Caco-2 (cell line): Measurements from ENCODE around the gene ZNF408. TPM values are rescaled to one million over a fixed set of nuclear protein-coding genes. Genes with fewer than 3 reads are reported as not detected.

ENCODE experiments used
- BruUV-seq: library from RNA; stranded (reverse); fragments of 400-500 nt; replicated peaks from 2 replicates; lab custom pipeline; 2021; lab: Mats Ljungman, UMichigan
- CTCF ChIA-PET: fragments of 300-600 bp; sonication (Branson Sonifier 250); formaldehyde crosslinking; loops from one replicate; lab custom pipeline; 2022; ENCODE audit warnings: antibody characterized with exemption; lab: Charles Lee
- POLR2A ChIA-PET: fragments of 300-600 bp; sonication (Branson Sonifier 250); formaldehyde crosslinking; loops from one replicate; lab custom pipeline; 2022; ENCODE audit warnings: antibody characterized with exemption; lab: Charles Lee
- DNase-seq, 2 experiments: peaks; one replicate each; pipeline versions ENCODE4 v3.0.0 to v3.0.0-alpha.2; 2020 to 2022
- H3K27me3 ChIP-seq: replicated peaks from 2 replicates; pipeline ENCODE4 v1.6.0; 2011; ENCODE audit warnings: low read length; ENCODE audit not compliant: control insufficient read depth, insufficient read depth
- H3K36me3 ChIP-seq: 2 replicates; pipeline ENCODE4 v1.5.1; 2011; ENCODE audit warnings: low read length; ENCODE audit not compliant: control insufficient read depth, insufficient read depth
- H3K4me1 ChIP-seq: fragments of 250-450 bp; sonication (Bioruptor Pico); 2 replicates; pipeline ENCODE4 v1.5.1; 2020; ENCODE audit warnings: mild to moderate bottlenecking
- H3K4me3 ChIP-seq: 2 replicates; pipeline ENCODE4 v1.5.1; 2011; ENCODE audit warnings: low read depth, mild to moderate bottlenecking, control low read depth, low read length
- H3K9me3 ChIP-seq: fragments of 250-450 bp; sonication (Bioruptor Pico); 2 replicates; pipeline ENCODE4 v1.5.1; 2020; ENCODE audit warnings: mild to moderate bottlenecking, moderate library complexity
- H3K27ac Mint-ChIP-seq: one replicate; pipeline ENCODE4 v1.8.0; 2022; ENCODE audit warnings: mixed read lengths; ENCODE audit not compliant: unreplicated experiment
- H3K27me3 Mint-ChIP-seq: one replicate; pipeline ENCODE4 v1.8.0; 2022; ENCODE audit warnings: mixed read lengths; ENCODE audit not compliant: insufficient read depth, unreplicated experiment
- H3K36me3 Mint-ChIP-seq: one replicate; pipeline ENCODE4 v1.8.0; 2022; ENCODE audit warnings: mild to moderate bottlenecking, mixed read lengths; ENCODE audit not compliant: insufficient read depth, unreplicated experiment
- H3K4me1 Mint-ChIP-seq: one replicate; pipeline ENCODE4 v1.8.0; 2022; ENCODE audit warnings: low read depth, mixed read lengths; ENCODE audit not compliant: unreplicated experiment
- H3K4me3 Mint-ChIP-seq: one replicate; pipeline ENCODE4 v1.8.0; 2022; ENCODE audit warnings: mild to moderate bottlenecking, moderate library complexity, mixed read lengths; ENCODE audit not compliant: unreplicated experiment
- H3K9me3 Mint-ChIP-seq: one replicate; pipeline ENCODE4 v1.8.0; 2022; ENCODE audit warnings: mixed read lengths; ENCODE audit not compliant: unreplicated experiment
- intact Hi-C: fragments of 100-400 bp; cut with micrococcal nuclease; formaldehyde crosslinking; loops from one replicate; pipeline ENCODE4 v1.10.0; 2022; ENCODE audit not compliant: unreplicated experiment
- total RNA-seq: library from RNA; stranded (reverse); gene quantifications from 2 replicates; pipeline ENCODE4 v1.2.3, GENCODE V29; 2022
- TF ChIP-seq, protein P1 (sequence below), 2 experiments: fragments of 200-600 bp in 1 of 2; IDR thresholded peaks; 1 replicate in 1 of 2; 2 replicates in 1 of 2; pipeline versions ENCODE4 v1.5.1 to v1.8.0; 2011 to 2022; ENCODE audit warnings: antibody characterized with exemption in 1 of 2, control low read depth in 1 of 2, inconsistent platforms in 1 of 2, low read depth in 1 of 2, low read length in 1 of 2, mild to moderate bottlenecking in 1 of 2, moderate library complexity in 1 of 2; ENCODE audit not compliant: insufficient read depth in 1 of 2, severe bottlenecking in 1 of 2, unreplicated experiment in 1 of 2

Gene ZNF408
- total RNA-seq, 1 experiment from 2014 or later: 23.3 TPM

DNA sequence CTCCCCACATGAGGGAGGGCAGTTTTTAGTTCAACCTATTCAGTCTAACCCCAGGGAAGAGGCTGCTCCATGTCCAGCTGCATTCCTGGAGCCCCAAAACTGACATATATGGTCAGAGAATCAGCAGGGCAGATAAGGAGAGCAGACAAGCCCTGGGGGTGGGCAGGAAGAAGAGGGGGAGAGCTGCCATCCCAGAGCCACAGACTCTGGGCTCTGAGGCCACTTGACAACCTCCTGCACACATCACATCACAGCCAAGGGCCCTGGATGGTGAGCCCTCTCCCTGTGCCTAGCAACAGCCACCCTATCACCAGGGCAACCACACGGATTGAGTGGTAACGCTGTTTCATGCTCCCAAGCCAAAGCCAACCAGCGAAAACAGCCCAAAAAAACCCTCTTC lies 3.5 kb upstream of the ZNF408 start:
- BruUV-seq: no TSS peak
- H3K4me1 ChIP-seq: peaks cover 6% of the 10 kb centered on the region
- intact Hi-C loops: no loop called here
- peaks cover 7% of the 10 kb centered on the region for H3K36me3 ChIP-seq
- H3K4me3 Mint-ChIP-seq: no peak overlapping the region
- no peaks in the 10 kb centered on the region for H3K27me3 ChIP-seq
- no peaks in the 10 kb centered on the region for H3K27me3 Mint-ChIP-seq
- no peak overlapping the region for H3K27ac Mint-ChIP-seq
- H3K4me3 ChIP-seq: no peak overlapping the region
- DNase-seq: no peak
- no peaks in the 10 kb centered on the region for H3K9me3 ChIP-seq
- ChIA-PET CTCF (no interaction called here), POLR2A (no interaction called here)
- peaks cover 49% of the 10 kb centered on the region for H3K36me3 Mint-ChIP-seq
- no peaks in the 10 kb centered on the region for H3K9me3 Mint-ChIP-seq
- TF ChIP-seq, protein P1, sequence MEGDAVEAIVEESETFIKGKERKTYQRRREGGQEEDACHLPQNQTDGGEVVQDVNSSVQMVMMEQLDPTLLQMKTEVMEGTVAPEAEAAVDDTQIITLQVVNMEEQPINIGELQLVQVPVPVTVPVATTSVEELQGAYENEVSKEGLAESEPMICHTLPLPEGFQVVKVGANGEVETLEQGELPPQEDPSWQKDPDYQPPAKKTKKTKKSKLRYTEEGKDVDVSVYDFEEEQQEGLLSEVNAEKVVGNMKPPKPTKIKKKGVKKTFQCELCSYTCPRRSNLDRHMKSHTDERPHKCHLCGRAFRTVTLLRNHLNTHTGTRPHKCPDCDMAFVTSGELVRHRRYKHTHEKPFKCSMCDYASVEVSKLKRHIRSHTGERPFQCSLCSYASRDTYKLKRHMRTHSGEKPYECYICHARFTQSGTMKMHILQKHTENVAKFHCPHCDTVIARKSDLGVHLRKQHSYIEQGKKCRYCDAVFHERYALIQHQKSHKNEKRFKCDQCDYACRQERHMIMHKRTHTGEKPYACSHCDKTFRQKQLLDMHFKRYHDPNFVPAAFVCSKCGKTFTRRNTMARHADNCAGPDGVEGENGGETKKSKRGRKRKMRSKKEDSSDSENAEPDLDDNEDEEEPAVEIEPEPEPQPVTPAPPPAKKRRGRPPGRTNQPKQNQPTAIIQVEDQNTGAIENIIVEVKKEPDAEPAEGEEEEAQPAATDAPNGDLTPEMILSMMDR (IDR thresholded peaks at IDR 0.05; ENCODE audit: insufficient read depth in 1 of 2, low read depth in 1 of 2, low read length in 1 of 2, severe bottlenecking in 1 of 2, unreplicated experiment in 1 of 2): no peak
- peaks cover 7% of the 10 kb centered on the region for H3K4me1 Mint-ChIP-seq

DNA sequence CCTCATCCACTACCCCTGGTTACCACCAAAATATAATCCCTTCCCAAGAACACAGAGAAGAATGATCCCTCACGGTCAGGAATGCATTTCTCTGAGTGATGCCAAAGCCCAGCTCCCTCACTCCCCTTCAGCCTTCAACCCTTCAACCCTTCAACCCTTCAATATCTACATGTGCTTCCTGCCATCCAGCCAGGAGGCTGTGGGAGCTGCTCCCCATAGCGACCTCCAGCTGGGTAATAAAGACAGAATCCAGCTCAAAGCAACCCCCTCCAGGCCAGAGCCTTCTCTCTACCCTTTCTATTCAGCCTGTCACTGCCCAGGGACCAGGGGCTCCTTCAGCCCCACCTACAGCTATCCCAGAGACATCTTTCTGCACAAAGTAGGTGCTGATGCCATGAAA lies 3.1 kb upstream of the ZNF408 start:
- Mint-ChIP-seq H3K36me3 (peaks cover 53% of the 10 kb centered on the region), H3K27ac (no peak overlapping the region), H3K9me3 (no peaks in the 10 kb centered on the region), H3K4me3 (no peak overlapping the region), H3K4me1 (peaks cover 7% of the 10 kb centered on the region), H3K27me3 (no peaks in the 10 kb centered on the region)
- no peaks in the 10 kb centered on the region for H3K27me3 ChIP-seq
- intact Hi-C loops: no loop called here
- no peak for DNase-seq
- TF ChIP-seq, protein P1 (IDR thresholded peaks at IDR 0.05; ENCODE audit: insufficient read depth in 1 of 2, low read depth in 1 of 2, low read length in 1 of 2, severe bottlenecking in 1 of 2, unreplicated experiment in 1 of 2): no peak
- POLR2A ChIA-PET: interaction anchor here (0.6 kb wide), 1 partner anchor 54 kb away, joined by 17 read pairs; no protein-coding TSS in a partner anchor
- CTCF ChIA-PET: no interaction called here
- H3K9me3 ChIP-seq: no peaks in the 10 kb centered on the region
- H3K36me3 ChIP-seq: peaks cover 9% of the 10 kb centered on the region
- peaks cover 6% of the 10 kb centered on the region for H3K4me1 ChIP-seq
- H3K4me3 ChIP-seq: no peak overlapping the region
- no TSS peak for BruUV-seq

DNA sequence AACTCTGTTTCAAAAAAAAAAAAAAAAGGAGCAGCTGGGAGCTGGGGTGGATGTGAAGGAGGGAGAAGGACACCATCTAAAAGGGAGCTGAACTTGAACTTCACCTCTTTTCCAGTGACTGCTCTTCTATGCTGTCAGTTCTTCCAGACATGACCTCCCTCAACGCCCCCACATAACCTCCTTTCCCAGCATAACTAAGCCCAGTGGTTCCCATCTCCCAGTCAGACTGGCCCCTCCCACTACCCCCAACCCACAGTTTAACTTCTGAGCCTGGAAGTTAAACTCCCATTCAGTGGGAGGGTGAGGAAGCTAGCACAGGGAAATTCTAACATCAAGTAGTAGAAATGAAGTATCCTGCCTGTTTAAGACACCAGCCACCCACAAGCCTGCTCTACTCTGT lies 2.2 kb upstream of the ZNF408 start:
- intact Hi-C loops: no loop called here
- H3K27me3 ChIP-seq: no peaks in the 10 kb centered on the region
- Mint-ChIP-seq H3K4me1 (peaks cover 7% of the 10 kb centered on the region), H3K27me3 (no peaks in the 10 kb centered on the region), H3K36me3 (peaks cover 62% of the 10 kb centered on the region), H3K9me3 (no peaks in the 10 kb centered on the region), H3K27ac (no peak overlapping the region), H3K4me3 (no peak overlapping the region)
- TF ChIP-seq, protein P1 (IDR thresholded peaks at IDR 0.05; ENCODE audit: insufficient read depth in 1 of 2, low read depth in 1 of 2, low read length in 1 of 2, severe bottlenecking in 1 of 2, unreplicated experiment in 1 of 2): no peak
- H3K4me1 ChIP-seq: peaks cover 6% of the 10 kb centered on the region
- ChIA-PET CTCF (no interaction called here), POLR2A (interaction anchor here (0.6 kb wide), 2 partner anchors 8 to 55 kb away, joined by 3 to 17 read pairs; no protein-coding TSS in a partner anchor)
- no peak overlapping the region for H3K4me3 ChIP-seq
- H3K9me3 ChIP-seq: no peaks in the 10 kb centered on the region
- H3K36me3 ChIP-seq: peaks cover 12% of the 10 kb centered on the region
- no TSS peak for BruUV-seq
- no peak for DNase-seq
